ENCODE results near the gene PPP2R3A.
"Not testable (repeated sequence)": the region's sequence is repeated elsewhere in the genome, so short reads cannot be mapped to it uniquely, and the experiment has no call there.

The PPP2R3A gene

GRCh38 chr3:136075218-136075808 is 109.8 kb downstream of the PPP2R3A start:
- peak; percentile 79 for DNase-seq (ENCODE audit: low read depth)
- in situ Hi-C loops (cut with HindIII; ENCODE audit: low sequenced_read_pairs): no loop called here
- no peak overlapping the region for H3K4me3 ChIP-seq (ENCODE audit: low read depth, low read length)
- peak; percentile 84 for TF ChIP-seq CTCF (IDR thresholded peaks at IDR 0.05; ENCODE audit: low read depth, low read length, missing control alignments)

DNA sequence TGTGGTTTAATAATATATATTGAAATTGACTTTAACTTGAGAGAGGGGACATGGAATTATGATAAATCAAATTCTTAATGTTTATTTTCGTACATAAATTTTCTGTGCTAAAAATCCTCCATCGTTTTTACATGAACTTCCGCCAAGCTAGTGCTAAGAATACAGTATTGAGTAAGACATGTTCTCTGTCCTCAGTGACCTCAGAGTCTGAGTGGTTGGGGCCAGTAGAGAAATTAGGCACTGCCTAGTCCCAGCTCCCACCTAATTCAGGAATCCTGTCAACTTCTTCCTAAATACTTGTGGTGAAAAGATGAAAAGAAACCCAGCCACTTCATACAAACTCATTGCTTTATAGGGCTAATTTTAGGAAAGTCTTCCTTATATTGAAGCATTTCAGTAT is 110.3 kb downstream of the PPP2R3A start:
- in situ Hi-C loops (cut with HindIII; ENCODE audit: low sequenced_read_pairs): no loop called here
- H3K4me3 ChIP-seq (ENCODE audit: low read depth, low read length): no peak overlapping the region
- no peak for DNase-seq (ENCODE audit: low read depth)
- TF ChIP-seq CTCF (IDR thresholded peaks at IDR 0.05; ENCODE audit: low read depth, low read length, missing control alignments): no peak

DNA sequence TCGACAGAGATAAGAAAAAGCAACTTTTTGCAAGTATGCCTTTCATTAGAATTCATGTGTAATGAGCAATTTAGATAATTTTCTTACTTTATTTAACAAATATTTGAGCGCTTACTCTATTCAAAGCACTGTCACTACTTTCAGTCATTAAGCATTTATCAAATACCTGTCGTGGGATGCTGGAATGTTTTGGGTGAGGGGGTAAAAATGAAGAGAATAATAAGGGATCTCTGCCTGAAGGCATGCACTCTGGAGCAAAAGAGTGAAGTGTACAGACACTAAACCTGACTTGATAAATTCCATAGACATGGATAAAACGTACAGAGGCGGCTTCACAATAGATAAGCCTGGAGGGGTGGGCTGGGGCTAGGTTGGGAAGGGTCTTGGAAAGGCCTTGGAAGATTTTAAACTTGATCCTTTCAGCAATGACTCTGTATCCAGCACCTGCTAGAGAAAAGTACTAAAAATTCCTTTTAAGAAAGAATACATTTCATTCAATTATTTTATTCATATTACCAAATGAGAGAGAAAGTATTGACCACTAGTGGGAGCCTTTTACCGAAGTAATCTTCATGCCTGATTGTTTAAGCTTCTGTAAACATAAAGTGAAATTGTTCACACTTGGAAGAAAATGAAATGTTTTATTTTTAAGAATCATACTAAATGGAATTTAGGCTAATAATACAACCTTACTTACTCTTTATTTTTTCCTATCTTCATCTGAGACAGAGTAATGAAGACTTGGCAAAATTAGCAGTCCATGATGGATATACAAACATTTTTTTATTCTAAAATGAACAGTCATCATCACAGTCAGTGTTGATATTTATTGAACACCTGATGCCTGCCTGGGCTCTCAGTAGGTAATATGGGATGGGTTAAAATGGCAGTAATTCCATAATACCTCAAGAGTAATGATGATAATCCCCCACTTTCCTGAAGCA is 113.2 kb downstream of the PPP2R3A start:
- DNase-seq (ENCODE audit: low read depth): peak; percentile 34
- H3K4me3 ChIP-seq (ENCODE audit: low read depth, low read length): no peak overlapping the region
- peak; percentile 45 for TF ChIP-seq CTCF (IDR thresholded peaks at IDR 0.05; ENCODE audit: low read depth, low read length, missing control alignments)
- in situ Hi-C loops (cut with HindIII; ENCODE audit: low sequenced_read_pairs): no loop called here

DNA sequence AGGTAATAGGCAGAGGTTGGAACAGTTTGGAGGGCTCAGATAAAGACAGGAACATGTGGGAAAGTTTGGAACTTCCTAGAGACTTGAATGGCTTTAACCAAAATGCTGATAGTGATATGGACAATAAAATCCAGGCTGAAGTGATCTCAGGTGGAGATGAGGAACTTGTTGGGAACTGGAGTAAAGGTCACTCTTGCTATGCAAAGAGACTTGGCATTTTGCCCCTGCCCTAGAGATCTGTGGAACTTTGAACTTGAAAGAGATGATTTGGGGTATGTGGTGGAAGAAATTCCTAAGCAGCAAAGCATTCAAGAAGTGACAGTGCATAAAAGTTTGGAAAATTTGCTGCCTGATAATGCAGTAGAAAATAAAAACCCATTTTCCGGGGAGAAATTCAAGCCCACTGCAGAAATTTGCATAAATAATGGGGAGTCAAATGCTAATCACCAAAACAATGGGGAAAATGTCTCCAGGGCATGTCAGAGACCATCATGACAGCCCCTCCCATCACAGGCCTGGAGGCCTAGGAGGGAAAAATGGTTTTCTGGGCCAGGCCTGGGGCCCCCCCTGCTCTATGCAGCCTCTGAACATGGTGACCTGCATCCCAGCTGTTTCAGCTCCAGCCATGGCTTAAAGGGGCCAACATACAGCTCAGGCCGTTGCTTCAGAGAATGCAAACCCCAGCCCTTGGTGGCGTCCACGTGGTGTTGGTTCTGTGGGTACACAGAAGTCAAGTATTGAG is 118.3 kb downstream of the PPP2R3A start:
- DNase-seq (ENCODE audit: low read depth); H3K4me3 ChIP-seq (ENCODE audit: low read depth, low read length); in situ Hi-C loops (cut with HindIII; ENCODE audit: low sequenced_read_pairs): not testable (repeated sequence)

- DNase-seq (ENCODE audit: low read depth); in situ Hi-C loops (cut with HindIII; ENCODE audit: low sequenced_read_pairs); H3K4me3 ChIP-seq (ENCODE audit: low read depth, low read length): not testable (repeated sequence)
These were observed 119.5 kb downstream of the PPP2R3A start for GRCh38 chr3:136085067-136085466.

DNA sequence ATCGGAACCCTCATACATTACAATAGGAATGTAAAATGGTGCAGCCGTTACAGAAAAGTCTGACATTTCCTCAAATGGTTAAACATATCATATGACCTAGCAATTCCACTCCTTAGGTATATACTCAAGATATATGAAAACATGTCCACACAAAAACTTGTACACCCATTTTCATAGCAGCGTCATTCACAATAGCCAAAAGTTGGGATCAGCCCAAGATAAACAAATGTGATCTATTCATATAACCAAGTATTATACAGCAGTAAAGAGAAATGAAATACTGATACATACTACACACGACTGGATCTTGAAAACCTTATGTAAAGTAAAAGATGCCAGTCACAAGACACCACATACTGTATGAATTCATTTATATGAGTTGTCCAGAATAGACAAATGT is 128.2 kb downstream of the PPP2R3A start:
- DNase-seq (ENCODE audit: low read depth): no peak
- no peak for TF ChIP-seq CTCF (IDR thresholded peaks at IDR 0.05; ENCODE audit: low read depth, low read length, missing control alignments)
- H3K4me3 ChIP-seq (ENCODE audit: low read depth, low read length): no peak overlapping the region
- in situ Hi-C loops (cut with HindIII; ENCODE audit: low sequenced_read_pairs): no loop called here

- no peak for DNase-seq (ENCODE audit: low read depth)
- no peak overlapping the region for H3K4me3 ChIP-seq (ENCODE audit: low read depth, low read length)
- TF ChIP-seq CTCF (IDR thresholded peaks at IDR 0.05; ENCODE audit: low read depth, low read length, missing control alignments): no peak
- in situ Hi-C loops (cut with HindIII; ENCODE audit: low sequenced_read_pairs): no loop called here
These were observed 139.5 kb downstream of the PPP2R3A start for GRCh38 chr3:136105044-136105443.
